MCF 10A (cell line): ENCODE data around the gene COL16A1. TPM values are rescaled to one million over a fixed set of nuclear protein-coding genes. Genes with fewer than 3 reads are reported as not detected.

Experiments
- BruUV-seq: library from RNA; stranded (reverse); fragments of 400-500 nt; replicated peaks from 2 replicates; lab custom pipeline; 2021; lab: Mats Ljungman, UMichigan
- CTCF ChIA-PET: fragments of 300-600 bp; sonication (Branson Sonifier 250); formaldehyde crosslinking; extraction: SDS; loops from one replicate; lab custom pipeline; 2021; ENCODE audit warnings: antibody characterized with exemption, inconsistent platforms; lab: Yijun Ruan, JAX
- POLR2A ChIA-PET: fragments of 300-600, 350-650 bp; sonication (Branson Sonifier 250); formaldehyde crosslinking; extraction: SDS; loops from one replicate; lab custom pipeline; 2020; ENCODE audit warnings: antibody characterized with exemption, inconsistent platforms; lab: Yijun Ruan, JAX
- DNase-seq: peaks from one replicate; pipeline ENCODE4 v3.0.0-alpha.2; 2018; ENCODE audit not compliant: unreplicated experiment
- H3K27ac Mint-ChIP-seq: one replicate; pipeline ENCODE4 v1.8.0; 2022; ENCODE audit warnings: mild to moderate bottlenecking, low read depth, mixed read lengths; ENCODE audit not compliant: unreplicated experiment
- H3K27me3 Mint-ChIP-seq: one replicate; pipeline ENCODE4 v1.8.0; 2022; ENCODE audit warnings: mixed read lengths; ENCODE audit not compliant: insufficient read depth, unreplicated experiment
- H3K36me3 Mint-ChIP-seq: one replicate; pipeline ENCODE4 v1.8.0; 2022; ENCODE audit warnings: mild to moderate bottlenecking, moderate library complexity, mixed read lengths; ENCODE audit not compliant: insufficient read depth, unreplicated experiment
- H3K4me1 Mint-ChIP-seq: one replicate; pipeline ENCODE4 v1.8.0; 2022; ENCODE audit warnings: mixed read lengths; ENCODE audit not compliant: insufficient read depth, unreplicated experiment
- H3K4me3 Mint-ChIP-seq: one replicate; pipeline ENCODE4 v1.8.0; 2022; ENCODE audit warnings: mild to moderate bottlenecking, moderate library complexity, mixed read lengths; ENCODE audit not compliant: unreplicated experiment
- H3K9me3 Mint-ChIP-seq: one replicate; pipeline ENCODE4 v1.8.0; 2022; ENCODE audit warnings: mixed read lengths; ENCODE audit not compliant: unreplicated experiment
- intact Hi-C: fragments of 100-400 bp; cut with micrococcal nuclease; formaldehyde crosslinking; loops from 2 replicates; pipeline ENCODE4 v1.14.1; 2022
- total RNA-seq: library from RNA; stranded (reverse); gene quantifications from 2 replicates; pipeline ENCODE4 v1.2.3, GENCODE V29; 2022
- TF ChIP-seq, protein P1 (sequence below): fragments of 200-600 bp; IDR thresholded peaks from one replicate; pipeline ENCODE4 v1.8.0; 2022; ENCODE audit warnings: antibody characterized with exemption, mild to moderate bottlenecking; ENCODE audit not compliant: unreplicated experiment

Gene COL16A1
- total RNA-seq, 1 experiment from 2014 or later = 42.1 TPM

DNA sequence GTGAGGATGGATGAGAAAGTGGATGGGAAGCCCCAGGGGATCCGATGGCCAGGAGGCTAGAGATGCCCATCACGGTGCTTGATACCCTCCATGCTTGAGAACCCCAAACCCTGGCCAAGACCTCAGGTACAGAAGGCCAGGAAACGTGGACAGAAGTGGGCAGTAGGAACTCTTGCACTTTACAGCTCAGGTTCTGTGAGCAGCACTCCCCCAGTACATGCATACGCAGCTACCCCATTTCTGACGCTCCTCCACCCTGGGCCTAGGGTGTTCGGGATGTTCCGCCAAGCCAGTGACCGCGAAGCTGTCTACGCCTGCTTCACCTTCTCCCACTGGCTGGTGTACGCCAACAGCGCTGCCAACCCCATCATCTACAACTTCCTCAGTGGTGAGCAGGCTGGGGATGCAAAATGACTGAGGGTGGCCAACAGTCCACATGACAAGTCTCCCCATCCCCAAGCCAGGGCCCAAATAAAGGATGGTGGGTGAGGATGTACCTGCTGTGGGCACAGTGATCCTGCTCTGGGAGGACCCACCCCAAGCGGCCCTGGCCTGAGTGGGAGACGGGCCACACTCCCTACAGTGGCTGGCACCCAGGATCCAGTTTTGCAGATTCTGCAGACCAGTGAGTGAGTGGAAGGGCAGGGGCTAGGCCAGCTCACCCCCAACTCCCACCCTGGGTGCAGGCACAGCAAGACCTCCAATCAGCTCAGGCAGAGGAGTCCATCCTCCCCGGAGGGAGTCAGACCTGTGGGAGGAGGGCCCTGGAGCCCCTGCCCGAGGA is 78.9 kb downstream of the COL16A1 start:
- TF ChIP-seq, protein P1, sequence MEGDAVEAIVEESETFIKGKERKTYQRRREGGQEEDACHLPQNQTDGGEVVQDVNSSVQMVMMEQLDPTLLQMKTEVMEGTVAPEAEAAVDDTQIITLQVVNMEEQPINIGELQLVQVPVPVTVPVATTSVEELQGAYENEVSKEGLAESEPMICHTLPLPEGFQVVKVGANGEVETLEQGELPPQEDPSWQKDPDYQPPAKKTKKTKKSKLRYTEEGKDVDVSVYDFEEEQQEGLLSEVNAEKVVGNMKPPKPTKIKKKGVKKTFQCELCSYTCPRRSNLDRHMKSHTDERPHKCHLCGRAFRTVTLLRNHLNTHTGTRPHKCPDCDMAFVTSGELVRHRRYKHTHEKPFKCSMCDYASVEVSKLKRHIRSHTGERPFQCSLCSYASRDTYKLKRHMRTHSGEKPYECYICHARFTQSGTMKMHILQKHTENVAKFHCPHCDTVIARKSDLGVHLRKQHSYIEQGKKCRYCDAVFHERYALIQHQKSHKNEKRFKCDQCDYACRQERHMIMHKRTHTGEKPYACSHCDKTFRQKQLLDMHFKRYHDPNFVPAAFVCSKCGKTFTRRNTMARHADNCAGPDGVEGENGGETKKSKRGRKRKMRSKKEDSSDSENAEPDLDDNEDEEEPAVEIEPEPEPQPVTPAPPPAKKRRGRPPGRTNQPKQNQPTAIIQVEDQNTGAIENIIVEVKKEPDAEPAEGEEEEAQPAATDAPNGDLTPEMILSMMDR = no peak
- Mint-ChIP-seq H3K9me3 (no peaks in the 10 kb centered on the region), H3K36me3 (peaks cover 7% of the 10 kb centered on the region), H3K27me3 (no peaks in the 10 kb centered on the region), H3K27ac (no peak overlapping the region), H3K4me3 (no peak overlapping the region), H3K4me1 (peaks cover 23% of the 10 kb centered on the region)
- no TSS peak for BruUV-seq
- POLR2A ChIA-PET = interaction anchor here (0.5 to 11.4 kb wide), 4 partner anchors 8 to 130 kb away, joined by 3 to 207 read pairs (median 4); partner anchors contain the start of gene PEF1
- no peak for DNase-seq
- intact Hi-C loops = no loop called here
- CTCF ChIA-PET = interaction anchor here (0.7 to 1.5 kb wide), 2 partner anchors 76 to 126 kb away, joined by 3 to 4 read pairs; no protein-coding TSS in a partner anchor

DNA sequence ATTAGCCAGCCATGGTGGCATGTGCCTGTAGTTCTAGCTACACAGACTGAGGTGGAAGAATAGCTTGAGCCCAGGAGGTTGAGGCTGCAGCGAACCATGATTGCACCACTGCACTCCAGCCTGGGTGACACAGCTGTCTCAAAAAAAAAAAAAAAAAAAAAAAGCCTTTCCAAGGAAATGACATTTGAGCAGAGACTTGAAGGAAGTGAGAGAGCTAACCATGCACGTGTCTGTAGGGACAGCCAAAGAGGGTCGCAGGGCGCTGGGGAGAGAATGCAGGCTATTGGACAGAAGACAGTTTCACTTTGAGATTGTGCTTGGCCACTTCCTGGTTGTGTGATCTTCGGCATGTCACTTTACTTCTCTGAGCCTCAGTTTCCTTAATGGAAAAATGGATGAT is 79.5 kb downstream of the COL16A1 start:
- Mint-ChIP-seq H3K27ac (no peak overlapping the region), H3K4me3 (no peak overlapping the region), H3K27me3 (peaks cover 5% of the 10 kb centered on the region), H3K4me1 (peaks cover 23% of the 10 kb centered on the region), H3K9me3 (no peaks in the 10 kb centered on the region), H3K36me3 (peaks cover under 1% of the 10 kb centered on the region)
- CTCF ChIA-PET = interaction anchor here (1.5 kb wide), 1 partner anchor 76 kb away, joined by 4 read pairs; no protein-coding TSS in a partner anchor
- DNase-seq = no peak
- POLR2A ChIA-PET = interaction anchor here (0.5 to 11.4 kb wide), 3 partner anchors 9 to 42 kb away, joined by 3 to 207 read pairs (median 3); partner anchors contain the start of gene PEF1
- BruUV-seq = no TSS peak
- intact Hi-C loops = no loop called here
- TF ChIP-seq, protein P1 = no peak

GRCh38 chr1:31623365-31623764 is 80.5 kb downstream of the COL16A1 start:
- intact Hi-C loops = no loop called here
- H3K36me3 Mint-ChIP-seq = no peaks in the 10 kb centered on the region
- peaks cover 21% of the 10 kb centered on the region for H3K4me1 Mint-ChIP-seq
- BruUV-seq = no TSS peak
- TF ChIP-seq, protein P1 = no peak
- ChIA-PET CTCF (interaction anchor here (0.6 to 0.9 kb wide), 2 partner anchors 33 to 60 kb away, joined by 3 read pairs; no protein-coding TSS in a partner anchor), POLR2A (interaction anchor here (11.4 kb wide), 1 partner anchor 17 kb away, joined by 207 read pairs; the partner anchor contains the start of gene PEF1)
- no peak for DNase-seq
- no peak overlapping the region for H3K4me3 Mint-ChIP-seq
- no peak overlapping the region for H3K27ac Mint-ChIP-seq
- H3K9me3 Mint-ChIP-seq = no peaks in the 10 kb centered on the region
- peaks cover 14% of the 10 kb centered on the region for H3K27me3 Mint-ChIP-seq
